HepG2 (cell line): ENCODE results near the gene CEP164. TPM values are rescaled to one million over a fixed set of nuclear protein-coding genes. Genes with fewer than 3 reads are reported as not detected.

Source experiments
- EHMT2 ChIP-seq: fragments of 200-600 bp; sonication (generic); IDR thresholded peaks from 2 replicates; pipeline ENCODE4 v1.7.0; 2017; ENCODE audit warnings: antibody characterized with exemption, low read depth, low read length, borderline replicate concordance
- FOXK1 ChIP-seq: sonication (generic); formaldehyde crosslinking; IDR thresholded peaks from 2 replicates; pipeline ENCODE4 v1.4.0; 2020; ENCODE audit warnings: low read depth, missing genetic modification reagents, borderline replicate concordance
- GATAD2A ChIP-seq: IDR thresholded peaks from 2 replicates; pipeline ENCODE4 v1.6.1; 2016
- KLF9 ChIP-seq: IDR thresholded peaks from 2 replicates; pipeline ENCODE4 v1.6.1; 2016; ENCODE audit warnings: low read depth
- MED1 ChIP-seq: sonication (generic); formaldehyde crosslinking; IDR thresholded peaks from 2 replicates; pipeline ENCODE4 v1.4.0; 2020; ENCODE audit warnings: missing genetic modification reagents
- MYNN ChIP-seq: sonication (generic); formaldehyde crosslinking; IDR thresholded peaks from 2 replicates; pipeline ENCODE4 v1.4.0; 2020; ENCODE audit warnings: mild to moderate bottlenecking, low read depth, missing genetic modification reagents
- NCOA2 ChIP-seq: sonication (generic); formaldehyde crosslinking; IDR thresholded peaks from 2 replicates; pipeline ENCODE4 v1.8.0; 2022; ENCODE audit warnings: inconsistent platforms
- THAP11 ChIP-seq: IDR thresholded peaks from 2 replicates; pipeline ENCODE4 v1.6.1; 2016; ENCODE audit warnings: missing biosample characterization, missing genetic modification reagents
- TIGD3 ChIP-seq: sonication (generic); formaldehyde crosslinking; IDR thresholded peaks from 2 replicates; pipeline ENCODE4 v1.5.1; 2020; ENCODE audit warnings: mild to moderate bottlenecking, missing genetic modification reagents, borderline replicate concordance
- ZNF609 ChIP-seq: sonication (generic); formaldehyde crosslinking; IDR thresholded peaks from 2 replicates; pipeline ENCODE4 v1.4.0; 2020; ENCODE audit warnings: mild to moderate bottlenecking, missing genetic modification reagents, borderline replicate concordance
- ZNF619 ChIP-seq: sonication (generic); formaldehyde crosslinking; IDR thresholded peaks from 2 replicates; pipeline ENCODE4 v1.4.0; 2020; ENCODE audit warnings: mild to moderate bottlenecking, missing genetic modification reagents
- ZNF773 ChIP-seq: sonication (generic); formaldehyde crosslinking; IDR thresholded peaks from 2 replicates; pipeline ENCODE4 v1.4.0; 2020; ENCODE audit warnings: missing genetic modification reagents, borderline replicate concordance
- ZNF777 ChIP-seq: sonication (generic); formaldehyde crosslinking; IDR thresholded peaks from 2 replicates; pipeline ENCODE4 v1.4.0; 2020; ENCODE audit warnings: missing genetic modification reagents
- polyA plus RNA-seq, 8 experiments: library from polyadenylated mRNA; depleted of rRNA in 3 of 8; stranded (reverse) in 7 of 8; unstranded in 1 of 8; fragments of >200 nt; fragmentation: Illumina TruSeq in 4 of 8; extraction: Trizol in 4 of 8; gene quantifications; 2 replicates each; pipeline versions ENCODE4 v1.2.1 to v1.2.3, GENCODE V29; 2011 to 2016; ENCODE audit warnings: low read depth in 4 of 8, missing spikeins in 1 of 8, mixed read lengths in 1 of 8; ENCODE audit not compliant: insufficient read depth in 1 of 8
- total RNA-seq, 5 experiments: library from RNA; depleted of rRNA; stranded (reverse); fragments of >200 nt; fragmentation: Illumina TruSeq; extraction: Trizol; gene quantifications; 2 replicates each; pipeline ENCODE4 v1.2.3, GENCODE V29; 2016; ENCODE audit warnings: low read depth in 1 of 5
- TF ChIP-seq, protein P1 (sequence below): sonication (generic); formaldehyde crosslinking; IDR thresholded peaks from 2 replicates; pipeline ENCODE4 v1.4.0; 2020; ENCODE audit warnings: low read depth, mild to moderate bottlenecking, missing genetic modification reagents
- TF ChIP-seq, protein P2 (sequence below): sonication (generic); formaldehyde crosslinking; IDR thresholded peaks from 2 replicates; pipeline ENCODE4 v1.5.1; 2020; ENCODE audit warnings: mild to moderate bottlenecking, missing genetic modification reagents, moderate library complexity
- TF ChIP-seq, protein P3 (sequence below): sonication (generic); formaldehyde crosslinking; IDR thresholded peaks from 2 replicates; pipeline ENCODE4 v1.4.0; 2020; ENCODE audit warnings: missing genetic modification reagents

The CEP164 gene
- total and polyA plus RNA-seq, 2 of the 13 experiments (the other 11 are each of a cell fraction or from before 2014, with no cell fraction given), result 11.4 to 15.2 TPM

DNA sequence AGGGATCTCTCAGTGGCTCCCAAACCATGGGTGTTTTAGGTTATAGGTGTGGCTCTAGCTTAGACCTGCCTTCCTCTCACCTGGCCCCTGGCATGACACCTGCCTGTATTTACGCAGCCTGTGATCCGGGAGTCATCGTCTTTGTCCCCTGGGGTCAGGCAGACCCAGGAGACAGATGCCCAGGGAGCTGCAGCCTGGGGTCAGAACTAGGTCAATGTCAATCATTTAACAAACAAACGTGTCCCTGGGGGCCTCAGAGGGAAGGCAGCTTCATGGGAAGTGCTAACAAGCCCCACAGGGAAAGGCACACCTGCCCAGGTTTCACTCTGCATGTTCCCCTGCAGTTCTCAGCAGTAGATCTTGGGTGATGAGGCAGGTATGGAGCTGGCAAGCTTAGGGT lies 24.6 kb upstream of the CEP164 start (continued):
- TF ChIP-seq ZNF773 (CRISPR knock-in tag), result no peak
- TF ChIP-seq FOXK1 (CRISPR knock-in tag), result 0 out of 2 replicates have a peak, but pooled peaks have one; percentile 34
- 0 out of 2 replicates have a peak, but pooled peaks have one; percentile 38 for TF ChIP-seq MED1
- no peak for TF ChIP-seq ZNF619 (CRISPR knock-in tag)
- no peak for TF ChIP-seq ZNF777 (CRISPR knock-in tag)
- peak; percentile 39; the same call in 1 of the 2 replicates for TF ChIP-seq GATAD2A (CRISPR knock-in tag)
- TF ChIP-seq, protein P1, sequence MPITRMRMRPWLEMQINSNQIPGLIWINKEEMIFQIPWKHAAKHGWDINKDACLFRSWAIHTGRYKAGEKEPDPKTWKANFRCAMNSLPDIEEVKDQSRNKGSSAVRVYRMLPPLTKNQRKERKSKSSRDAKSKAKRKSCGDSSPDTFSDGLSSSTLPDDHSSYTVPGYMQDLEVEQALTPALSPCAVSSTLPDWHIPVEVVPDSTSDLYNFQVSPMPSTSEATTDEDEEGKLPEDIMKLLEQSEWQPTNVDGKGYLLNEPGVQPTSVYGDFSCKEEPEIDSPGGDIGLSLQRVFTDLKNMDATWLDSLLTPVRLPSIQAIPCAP (CRISPR knock-in tag), result no peak
- TF ChIP-seq ZNF609 (CRISPR knock-in tag), result no peak
- TF ChIP-seq TIGD3 (CRISPR knock-in tag), result no peak
- TF ChIP-seq, protein P2, sequence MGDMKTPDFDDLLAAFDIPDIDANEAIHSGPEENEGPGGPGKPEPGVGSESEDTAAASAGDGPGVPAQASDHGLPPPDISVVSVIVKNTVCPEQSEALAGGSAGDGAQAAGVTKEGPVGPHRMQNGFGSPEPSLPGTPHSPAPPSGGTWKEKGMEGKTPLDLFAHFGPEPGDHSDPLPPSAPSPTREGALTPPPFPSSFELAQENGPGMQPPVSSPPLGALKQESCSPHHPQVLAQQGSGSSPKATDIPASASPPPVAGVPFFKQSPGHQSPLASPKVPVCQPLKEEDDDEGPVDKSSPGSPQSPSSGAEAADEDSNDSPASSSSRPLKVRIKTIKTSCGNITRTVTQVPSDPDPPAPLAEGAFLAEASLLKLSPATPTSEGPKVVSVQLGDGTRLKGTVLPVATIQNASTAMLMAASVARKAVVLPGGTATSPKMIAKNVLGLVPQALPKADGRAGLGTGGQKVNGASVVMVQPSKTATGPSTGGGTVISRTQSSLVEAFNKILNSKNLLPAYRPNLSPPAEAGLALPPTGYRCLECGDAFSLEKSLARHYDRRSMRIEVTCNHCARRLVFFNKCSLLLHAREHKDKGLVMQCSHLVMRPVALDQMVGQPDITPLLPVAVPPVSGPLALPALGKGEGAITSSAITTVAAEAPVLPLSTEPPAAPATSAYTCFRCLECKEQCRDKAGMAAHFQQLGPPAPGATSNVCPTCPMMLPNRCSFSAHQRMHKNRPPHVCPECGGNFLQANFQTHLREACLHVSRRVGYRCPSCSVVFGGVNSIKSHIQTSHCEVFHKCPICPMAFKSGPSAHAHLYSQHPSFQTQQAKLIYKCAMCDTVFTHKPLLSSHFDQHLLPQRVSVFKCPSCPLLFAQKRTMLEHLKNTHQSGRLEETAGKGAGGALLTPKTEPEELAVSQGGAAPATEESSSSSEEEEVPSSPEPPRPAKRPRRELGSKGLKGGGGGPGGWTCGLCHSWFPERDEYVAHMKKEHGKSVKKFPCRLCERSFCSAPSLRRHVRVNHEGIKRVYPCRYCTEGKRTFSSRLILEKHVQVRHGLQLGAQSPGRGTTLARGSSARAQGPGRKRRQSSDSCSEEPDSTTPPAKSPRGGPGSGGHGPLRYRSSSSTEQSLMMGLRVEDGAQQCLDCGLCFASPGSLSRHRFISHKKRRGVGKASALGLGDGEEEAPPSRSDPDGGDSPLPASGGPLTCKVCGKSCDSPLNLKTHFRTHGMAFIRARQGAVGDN (CRISPR knock-in tag), result peak; percentile 26; the same call in 1 of the 2 replicates
- TF ChIP-seq EHMT2, result no peak
- TF ChIP-seq THAP11 (CRISPR knock-in tag), result peak; percentile 46
- TF ChIP-seq NCOA2 (CRISPR knock-in tag), result peak; percentile 44
- TF ChIP-seq, protein P3, sequence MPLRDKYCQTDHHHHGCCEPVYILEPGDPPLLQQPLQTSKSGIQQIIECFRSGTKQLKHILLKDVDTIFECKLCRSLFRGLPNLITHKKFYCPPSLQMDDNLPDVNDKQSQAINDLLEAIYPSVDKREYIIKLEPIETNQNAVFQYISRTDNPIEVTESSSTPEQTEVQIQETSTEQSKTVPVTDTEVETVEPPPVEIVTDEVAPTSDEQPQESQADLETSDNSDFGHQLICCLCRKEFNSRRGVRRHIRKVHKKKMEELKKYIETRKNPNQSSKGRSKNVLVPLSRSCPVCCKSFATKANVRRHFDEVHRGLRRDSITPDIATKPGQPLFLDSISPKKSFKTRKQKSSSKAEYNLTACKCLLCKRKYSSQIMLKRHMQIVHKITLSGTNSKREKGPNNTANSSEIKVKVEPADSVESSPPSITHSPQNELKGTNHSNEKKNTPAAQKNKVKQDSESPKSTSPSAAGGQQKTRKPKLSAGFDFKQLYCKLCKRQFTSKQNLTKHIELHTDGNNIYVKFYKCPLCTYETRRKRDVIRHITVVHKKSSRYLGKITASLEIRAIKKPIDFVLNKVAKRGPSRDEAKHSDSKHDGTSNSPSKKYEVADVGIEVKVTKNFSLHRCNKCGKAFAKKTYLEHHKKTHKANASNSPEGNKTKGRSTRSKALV (CRISPR knock-in tag), result no peak
- TF ChIP-seq MYNN (CRISPR knock-in tag), result no peak
- no peak for TF ChIP-seq KLF9
